ENCODE measurements around the gene PRR35.

PRR35 gene

DNA sequence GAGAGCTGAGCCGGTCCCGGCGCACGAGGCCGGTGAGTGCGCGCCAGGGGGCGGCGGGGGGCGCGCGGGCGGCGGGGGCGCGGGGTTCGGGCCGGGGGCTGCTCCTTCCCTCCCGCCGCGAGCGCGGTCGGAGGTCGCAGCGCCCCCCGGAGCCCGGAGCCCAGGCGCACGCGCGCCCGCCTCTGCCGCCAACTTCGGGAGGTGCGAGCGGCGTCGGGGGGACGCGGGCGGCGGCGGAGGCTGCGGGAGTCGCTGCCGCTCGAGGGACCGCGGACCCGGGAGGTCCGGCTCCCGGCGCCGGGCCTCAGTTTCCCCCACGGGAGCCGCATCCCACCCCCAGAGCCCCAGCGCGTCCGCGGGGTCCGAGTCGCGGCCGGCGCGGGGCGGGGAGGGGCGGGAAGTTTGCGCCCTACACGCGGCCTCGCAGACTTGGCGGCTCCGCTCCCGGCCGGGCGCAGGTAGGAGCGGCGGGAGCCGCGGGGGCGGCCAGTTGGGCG is at the start of gene PRR35:
Gene PRR35 (plus strand): TSS at position 191 of the 497 bp plus-strand sequence. CDS start 2,901 bp downstream, outside the sequence.
- DNase-seq (ENCODE audit: low read depth), result no peak

DNA sequence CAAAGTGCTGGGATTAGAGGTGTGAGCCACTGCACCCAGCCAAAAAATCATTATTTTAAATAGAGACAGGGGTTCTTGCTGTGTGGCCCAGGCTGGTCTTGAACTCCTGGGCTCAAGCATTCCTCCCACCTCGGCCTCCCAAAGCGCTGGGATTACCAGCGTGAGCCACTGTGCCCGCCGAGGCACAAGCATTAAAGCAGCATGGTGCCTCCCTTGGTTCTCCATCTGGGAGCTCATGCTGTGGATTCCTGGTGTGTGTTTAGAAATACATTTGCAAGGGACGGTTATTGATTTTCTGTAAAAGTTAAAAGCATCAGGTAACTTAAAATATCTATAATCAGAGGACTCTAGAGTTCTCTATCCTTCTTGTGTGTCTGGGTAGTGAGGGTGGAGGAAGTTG is 47.4 kb upstream of the PRR35 start:
- DNase-seq (ENCODE audit: low read depth), result no peak

DNA sequence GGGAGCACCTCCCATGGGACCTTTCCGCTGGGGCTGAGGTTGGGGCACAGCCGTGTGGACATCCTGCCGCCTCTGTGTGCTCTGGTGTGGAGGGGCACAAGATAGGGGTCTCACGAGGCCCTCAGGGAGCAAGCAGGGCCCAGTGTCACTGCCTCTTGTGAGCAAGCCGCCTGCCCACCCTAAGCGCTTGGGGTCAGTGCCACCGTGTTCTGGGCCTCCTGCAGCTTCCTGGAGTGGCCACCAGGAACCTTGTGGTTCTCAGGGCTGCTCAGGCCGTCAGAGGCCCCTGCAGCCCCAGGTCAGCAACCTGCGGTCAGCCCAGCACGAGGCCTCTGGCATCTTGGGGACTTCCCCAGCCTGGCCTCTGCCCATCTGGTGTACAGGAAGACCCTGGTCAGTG is 46.2 kb upstream of the PRR35 start:
- DNase-seq (ENCODE audit: low read depth), result no peak

DNA sequence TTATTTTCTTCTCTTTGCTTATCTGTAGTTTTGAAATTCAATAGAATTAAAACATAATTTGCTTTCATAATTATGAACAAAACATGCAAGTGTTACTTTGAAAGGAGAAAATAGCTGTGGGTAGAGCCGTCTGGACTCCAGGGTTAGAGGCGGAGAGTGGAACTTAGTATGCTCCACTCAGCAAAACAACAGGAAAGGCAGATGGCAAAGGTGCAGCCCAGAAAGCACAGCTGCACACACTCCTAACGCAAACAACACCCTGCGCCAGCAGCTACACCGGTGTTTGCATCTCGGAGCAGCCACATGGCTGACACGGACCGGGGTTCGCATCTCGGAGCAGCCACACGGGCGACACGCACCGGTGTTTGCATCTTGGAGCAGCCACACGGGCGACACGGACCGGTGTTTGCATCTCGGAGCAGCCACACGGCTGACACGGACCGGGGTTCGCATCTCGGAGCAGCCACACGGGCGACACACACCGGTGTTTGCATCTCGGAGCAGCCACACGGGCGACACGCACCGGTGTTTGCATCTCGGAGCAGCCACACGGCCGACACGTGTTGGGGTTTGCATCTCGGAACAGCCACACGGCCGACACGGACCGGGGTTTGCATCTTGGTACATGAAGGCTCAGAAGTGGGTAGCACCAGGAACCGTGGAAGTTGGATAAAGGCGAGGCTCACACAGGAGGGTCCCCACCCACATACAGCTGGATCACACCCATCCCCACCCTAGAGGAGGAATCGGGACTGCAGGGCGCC is 44.8 kb upstream of the PRR35 start:
- no peak for DNase-seq (ENCODE audit: low read depth)

DNA sequence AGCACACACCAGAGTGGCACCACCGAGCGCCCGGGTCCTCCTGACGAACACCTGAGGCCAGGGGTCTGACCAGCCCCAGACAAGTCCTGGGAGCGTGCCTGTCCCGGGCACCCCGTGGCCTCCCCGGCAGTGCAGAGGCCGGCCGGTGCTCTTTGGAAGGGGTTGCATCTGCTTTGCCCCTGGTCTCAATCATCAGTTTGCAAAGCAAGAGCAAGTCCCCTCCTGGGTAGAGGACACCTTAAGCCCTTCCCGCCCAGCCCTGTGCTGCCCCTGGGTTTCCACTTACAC is 44.3 kb upstream of the PRR35 start:
- DNase-seq (ENCODE audit: low read depth), result no peak

- no peak for DNase-seq (ENCODE audit: low read depth)
These were observed 43.9 kb upstream of the PRR35 start for GRCh38 chr16:516301-516700.

DNA sequence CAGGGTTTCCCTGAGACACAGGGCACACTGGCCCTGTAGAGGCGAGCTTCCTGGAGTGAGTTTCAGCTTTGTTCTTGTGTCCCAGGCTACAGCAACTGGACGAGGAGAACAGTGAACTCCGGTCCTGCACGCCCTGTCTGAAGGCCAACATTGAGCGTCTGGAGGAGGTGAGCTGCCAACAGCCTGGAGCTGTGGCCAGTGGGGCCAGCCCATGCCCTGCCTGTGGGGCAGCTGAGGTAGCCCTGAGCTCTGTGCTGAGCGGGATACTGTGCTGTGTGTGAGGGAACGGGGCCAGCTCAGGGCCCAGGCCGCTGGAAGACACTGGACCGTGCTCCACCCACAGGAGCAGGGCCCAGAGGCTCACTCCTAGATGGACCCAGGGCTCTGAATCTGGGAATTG is 41.3 kb upstream of the PRR35 start:
- no peak for DNase-seq (ENCODE audit: low read depth)

DNA sequence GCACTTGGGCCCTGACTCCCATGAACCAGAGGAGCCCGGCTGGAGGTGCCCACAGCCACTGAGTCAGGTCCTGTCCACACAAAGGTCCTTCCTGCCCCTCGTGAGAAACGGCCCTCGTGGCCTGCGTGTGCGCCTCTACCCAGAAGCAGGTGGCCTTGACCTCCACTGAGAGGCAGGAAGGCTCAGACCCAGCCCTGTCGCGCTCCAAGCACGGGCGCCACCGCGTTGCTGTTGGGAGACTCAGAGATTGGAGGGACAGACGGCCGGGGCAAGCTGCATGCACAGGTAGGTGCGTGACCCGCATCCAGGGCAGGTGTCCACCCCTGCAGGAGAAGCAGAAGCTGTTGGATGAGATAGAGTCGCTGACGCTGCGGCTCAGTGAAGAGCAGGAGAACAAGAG is 40.8 kb upstream of the PRR35 start:
- DNase-seq (ENCODE audit: low read depth), result no peak

- DNase-seq (ENCODE audit: low read depth), result no peak
These were observed 40.1 kb upstream of the PRR35 start for GRCh38 chr16:519841-520687.

DNA sequence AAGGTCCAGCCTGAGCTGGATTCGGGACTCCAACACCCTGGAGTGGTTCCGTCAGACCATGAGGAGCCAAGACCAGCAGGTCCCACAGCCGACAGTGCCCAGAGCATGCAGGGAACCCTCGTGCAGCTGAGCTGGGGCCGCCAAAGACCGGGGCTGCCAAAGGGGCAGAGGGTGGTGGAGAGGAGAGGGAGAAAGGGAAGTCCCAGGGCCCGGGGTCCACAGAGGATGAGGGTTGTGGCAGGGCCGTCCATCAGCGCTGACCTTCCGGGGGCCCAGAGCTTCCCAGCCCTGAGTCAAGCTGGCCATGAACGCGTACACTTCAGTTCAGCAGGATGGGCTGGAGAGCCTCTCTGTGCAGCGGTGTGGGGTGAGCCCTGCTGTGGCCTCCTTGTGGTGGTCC is 39.3 kb upstream of the PRR35 start:
- no peak for DNase-seq (ENCODE audit: low read depth)

GRCh38 chr16:521381-522210 is 38.6 kb upstream of the PRR35 start:
- DNase-seq (ENCODE audit: low read depth), result no peak

DNA sequence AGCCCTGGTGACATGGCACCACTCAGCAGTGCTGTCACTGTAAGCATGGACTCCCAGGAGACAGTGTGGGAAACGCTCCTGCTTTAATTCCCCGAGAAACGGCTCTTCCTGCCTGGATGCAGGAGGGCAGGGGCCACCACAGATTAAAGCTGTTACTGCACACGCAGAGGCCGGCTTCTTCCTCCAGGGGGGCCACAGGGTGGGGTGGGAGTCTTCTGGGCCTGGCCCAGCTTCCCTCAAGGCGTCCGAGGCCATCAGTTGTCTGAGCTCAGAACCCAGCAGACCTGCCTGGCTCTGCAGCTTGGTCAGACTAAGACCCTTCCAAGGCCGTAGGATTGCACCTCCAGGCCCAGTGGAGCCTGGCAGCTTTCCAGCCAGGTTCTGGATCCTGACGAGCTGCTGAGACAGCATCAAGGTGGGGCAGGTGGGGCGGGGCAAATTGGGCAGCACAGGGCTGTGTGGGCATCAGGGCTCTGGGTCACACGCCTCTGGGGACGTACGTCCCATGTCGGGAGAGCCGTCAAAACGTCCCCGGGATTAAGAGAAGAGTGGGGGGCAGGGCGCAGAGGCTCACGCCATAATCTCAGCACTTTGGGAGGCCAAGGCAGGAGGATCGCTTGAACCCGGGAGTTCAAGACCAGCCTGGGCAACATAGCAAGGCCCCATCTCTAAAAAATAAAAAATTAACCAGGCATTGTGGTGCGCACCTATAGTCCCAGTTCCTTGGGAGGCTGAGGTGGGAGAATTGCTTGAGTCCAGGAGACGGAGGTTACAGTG is 37.7 kb upstream of the PRR35 start:
- no peak for DNase-seq (ENCODE audit: low read depth)

DNA sequence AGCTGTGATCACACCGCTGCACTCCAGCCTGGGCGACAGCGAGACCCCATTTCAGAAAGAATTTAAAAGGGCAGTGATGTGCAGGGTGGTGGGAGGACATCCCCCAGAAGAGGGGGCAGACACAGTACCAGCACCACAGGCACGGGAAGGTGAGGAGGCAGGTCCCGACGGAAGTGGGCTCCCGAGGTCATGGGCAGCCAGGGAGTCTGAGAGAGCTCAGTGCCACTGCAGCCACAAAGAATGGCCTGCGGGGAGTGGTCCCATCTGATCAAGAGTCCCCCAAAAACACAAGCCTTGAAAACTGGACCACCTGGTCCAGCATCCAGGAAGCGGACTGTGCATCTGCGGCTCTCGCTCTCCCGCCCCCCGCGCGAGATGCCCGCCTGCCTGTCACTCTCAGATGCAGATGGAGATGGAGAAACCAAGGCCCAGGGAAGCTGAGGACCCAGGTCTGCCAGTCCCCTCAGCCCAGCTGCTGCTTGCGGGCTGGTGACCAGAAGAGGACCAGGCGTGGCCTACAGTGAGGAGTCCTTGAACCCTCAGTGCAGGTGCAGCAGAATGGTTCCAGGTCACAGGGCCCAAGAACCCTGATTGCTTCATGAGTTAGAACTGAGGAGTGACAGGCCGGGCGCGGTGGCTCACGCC is 37.0 kb upstream of the PRR35 start:
- no peak for DNase-seq (ENCODE audit: low read depth)

- no peak for DNase-seq (ENCODE audit: low read depth)
These were observed 35.7 kb upstream of the PRR35 start for GRCh38 chr16:524274-525040.

- no peak for DNase-seq (ENCODE audit: low read depth)
These were observed 35.1 kb upstream of the PRR35 start for GRCh38 chr16:525123-525519.

DNA sequence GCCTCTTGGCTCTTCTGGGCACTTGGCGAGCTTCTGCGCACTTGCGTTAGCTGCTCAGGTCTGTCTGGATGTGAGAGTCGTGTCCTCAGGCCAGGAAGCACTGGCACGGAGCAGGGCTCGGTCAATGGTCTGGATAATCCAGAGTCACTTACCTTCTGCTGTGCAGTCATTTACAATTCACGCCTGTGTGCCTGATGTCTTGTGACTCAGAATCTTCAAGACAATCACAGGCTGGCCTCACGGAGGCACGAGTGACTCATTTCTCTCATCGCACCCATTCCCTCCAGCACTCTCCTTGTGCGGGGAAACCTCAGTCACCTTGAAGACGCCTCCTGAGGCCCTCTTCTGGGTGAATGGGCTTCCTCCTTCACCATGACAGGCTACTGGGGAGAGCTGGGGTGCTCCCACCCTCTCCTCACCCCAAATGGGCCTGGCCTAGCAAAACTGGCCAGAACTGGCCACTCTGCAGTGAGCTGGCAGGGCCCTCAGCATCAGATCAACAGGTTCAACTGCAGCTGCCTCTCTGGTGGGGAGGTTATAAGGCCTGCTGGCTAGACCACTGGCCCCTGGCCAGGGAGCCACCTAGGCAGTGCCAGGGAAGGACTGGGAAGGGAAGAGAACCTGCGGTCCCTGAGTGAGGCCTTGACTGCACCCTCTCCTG is 34.5 kb upstream of the PRR35 start:
- DNase-seq (ENCODE audit: low read depth), result peak; percentile 46

- no peak for DNase-seq (ENCODE audit: low read depth)
These were observed 33.8 kb upstream of the PRR35 start for GRCh38 chr16:526181-527014.

GRCh38 chr16:527015-527903 is 32.9 kb upstream of the PRR35 start, which contains the start of gene CAPN15:
CAPN15 (plus strand) TSS chr16:527712; CDS start chr16:546839, 19,127 bp downstream.
- peak; percentile 82 for DNase-seq (ENCODE audit: low read depth)

All from stimulated activated CD8-positive, alpha-beta memory T cell treated with anti-CD3 and anti-CD28 coated beads, Interleukin-12 subunit alpha, Interleukin-12 subunit beta, amount 100 ng/mL, for 4 hours (primary cell).